Glutamatergic neuron (in vitro differentiated cells): ENCODE data around the gene RAB37. TPM values are rescaled to one million over a fixed set of nuclear protein-coding genes. Genes with fewer than 3 reads are reported as not detected.
A peak's percentile ranks its signal among the peaks of the same experiment; 100 is the strongest.

Source experiments
- DNase-seq: peaks from one replicate; pipeline ENCODE4 v3.0.0; 2022
- H3K27ac Mint-ChIP-seq: one replicate; pipeline ENCODE4 v1.8.0; 2020; ENCODE audit warnings: mild to moderate bottlenecking, mixed read lengths, inconsistent platforms; ENCODE audit not compliant: unreplicated experiment
- H3K27me3 Mint-ChIP-seq: one replicate; pipeline ENCODE4 v1.8.0; 2020; ENCODE audit warnings: mild to moderate bottlenecking, moderate library complexity, mixed read lengths, inconsistent platforms; ENCODE audit not compliant: unreplicated experiment
- H3K36me3 Mint-ChIP-seq: one replicate; pipeline ENCODE4 v1.8.0; 2020; ENCODE audit warnings: mild to moderate bottlenecking, mixed read lengths, inconsistent platforms; ENCODE audit not compliant: unreplicated experiment
- H3K4me1 Mint-ChIP-seq: one replicate; pipeline ENCODE4 v1.8.0; 2020; ENCODE audit warnings: mild to moderate bottlenecking, low read depth, mixed read lengths, inconsistent platforms; ENCODE audit not compliant: unreplicated experiment
- H3K4me3 Mint-ChIP-seq: one replicate; pipeline ENCODE4 v1.8.0; 2020; ENCODE audit warnings: mild to moderate bottlenecking, mixed read lengths, inconsistent platforms; ENCODE audit not compliant: unreplicated experiment
- H3K9me3 Mint-ChIP-seq: one replicate; pipeline ENCODE4 v1.8.0; 2020; ENCODE audit warnings: mild to moderate bottlenecking, moderate library complexity, mixed read lengths, inconsistent platforms; ENCODE audit not compliant: unreplicated experiment
- total RNA-seq: library from RNA; stranded (reverse); fragmentation: NEBNext Ultra II Directional; extraction: Animal tissue kit (Norgen Biotek cat#: 25700); gene quantifications from one replicate; pipeline ENCODE4 v1.2.1, GENCODE V29; 2021; ENCODE audit not compliant: unreplicated experiment
- TF ChIP-seq, protein P1 (sequence below): fragments of 200-600 bp; sonication (generic); IDR thresholded peaks from one replicate; pipeline ENCODE4 v1.5.0; 2021; ENCODE audit not compliant: partially characterized antibody, unreplicated experiment

Gene RAB37
- total RNA-seq, 1 donor from 2014 or later = 2.1 TPM

DNA sequence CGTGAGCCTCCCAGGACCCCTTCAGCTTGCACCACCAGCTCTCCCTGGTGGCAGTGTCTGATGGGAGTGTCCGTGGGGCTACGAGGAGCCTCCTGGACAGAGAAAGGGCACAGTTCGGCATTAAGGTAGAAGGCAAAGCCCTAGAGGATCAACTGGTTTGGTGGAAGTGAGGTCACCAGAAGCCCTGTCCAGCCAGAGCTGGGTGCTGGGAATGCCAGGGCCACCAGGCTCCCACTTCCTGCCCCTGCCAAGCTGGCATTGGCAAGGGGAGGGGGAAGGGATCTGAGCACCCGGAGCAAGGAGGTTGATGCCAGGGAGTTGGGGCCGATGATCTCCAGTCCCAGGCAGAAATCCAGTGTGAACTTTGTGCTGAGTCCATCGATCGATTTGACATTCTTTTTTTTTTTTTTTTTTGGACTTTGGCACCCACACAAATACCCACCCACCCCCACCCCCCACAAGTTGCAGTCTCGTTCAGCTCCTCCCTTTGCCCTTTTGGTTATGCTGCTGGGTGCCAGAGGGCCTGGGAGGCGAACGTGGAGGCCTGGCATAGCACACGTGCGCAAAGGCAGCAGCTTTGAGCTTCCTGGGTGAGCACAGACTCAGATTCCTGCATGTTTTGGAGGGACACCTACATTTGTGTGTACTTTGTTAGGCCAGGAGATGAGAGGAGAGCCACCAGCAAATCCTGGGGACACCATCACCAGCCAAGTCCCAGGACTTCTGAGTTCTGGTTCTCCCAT lies 13.4 kb downstream of the RAB37 start:
- Mint-ChIP-seq H3K4me1 (peaks cover 7% of the 10 kb centered on the region), H3K9me3 (peaks cover 8% of the 10 kb centered on the region), H3K27me3 (peaks cover 3% of the 10 kb centered on the region), H3K36me3 (no peaks in the 10 kb centered on the region), H3K27ac (no peak overlapping the region), H3K4me3 (peak overlapping the region; percentile 87)
- DNase-seq = no peak
- TF ChIP-seq, protein P1, sequence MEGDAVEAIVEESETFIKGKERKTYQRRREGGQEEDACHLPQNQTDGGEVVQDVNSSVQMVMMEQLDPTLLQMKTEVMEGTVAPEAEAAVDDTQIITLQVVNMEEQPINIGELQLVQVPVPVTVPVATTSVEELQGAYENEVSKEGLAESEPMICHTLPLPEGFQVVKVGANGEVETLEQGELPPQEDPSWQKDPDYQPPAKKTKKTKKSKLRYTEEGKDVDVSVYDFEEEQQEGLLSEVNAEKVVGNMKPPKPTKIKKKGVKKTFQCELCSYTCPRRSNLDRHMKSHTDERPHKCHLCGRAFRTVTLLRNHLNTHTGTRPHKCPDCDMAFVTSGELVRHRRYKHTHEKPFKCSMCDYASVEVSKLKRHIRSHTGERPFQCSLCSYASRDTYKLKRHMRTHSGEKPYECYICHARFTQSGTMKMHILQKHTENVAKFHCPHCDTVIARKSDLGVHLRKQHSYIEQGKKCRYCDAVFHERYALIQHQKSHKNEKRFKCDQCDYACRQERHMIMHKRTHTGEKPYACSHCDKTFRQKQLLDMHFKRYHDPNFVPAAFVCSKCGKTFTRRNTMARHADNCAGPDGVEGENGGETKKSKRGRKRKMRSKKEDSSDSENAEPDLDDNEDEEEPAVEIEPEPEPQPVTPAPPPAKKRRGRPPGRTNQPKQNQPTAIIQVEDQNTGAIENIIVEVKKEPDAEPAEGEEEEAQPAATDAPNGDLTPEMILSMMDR = no peak

DNA sequence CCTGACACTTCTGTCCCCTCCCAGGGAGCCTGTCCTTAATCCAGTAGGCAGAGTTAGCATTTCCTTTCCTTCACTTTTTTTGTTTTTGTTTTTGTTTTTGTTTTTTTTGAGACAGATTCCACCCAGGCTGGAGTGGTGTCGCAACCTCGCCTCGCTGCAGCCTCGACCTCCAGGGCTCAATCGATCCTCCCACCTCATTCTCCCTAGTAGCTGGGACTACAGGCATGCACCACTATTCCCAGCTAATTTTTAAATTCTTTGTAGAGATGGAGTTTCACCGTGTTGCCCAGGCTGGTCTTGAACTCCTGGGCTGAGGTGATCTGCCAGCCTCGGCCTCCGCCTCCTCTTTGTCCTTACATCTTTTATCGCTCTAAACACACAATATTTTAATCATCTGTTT lies 15.4 kb downstream of the RAB37 start:
- no peaks in the 10 kb centered on the region for H3K36me3 Mint-ChIP-seq
- TF ChIP-seq, protein P1 = no peak
- H3K9me3 Mint-ChIP-seq = peaks cover 8% of the 10 kb centered on the region
- H3K4me1 Mint-ChIP-seq = peaks cover 5% of the 10 kb centered on the region
- no peak overlapping the region for H3K27ac Mint-ChIP-seq
- no peak overlapping the region for H3K4me3 Mint-ChIP-seq
- DNase-seq = no peak
- peaks cover 3% of the 10 kb centered on the region for H3K27me3 Mint-ChIP-seq

DNA sequence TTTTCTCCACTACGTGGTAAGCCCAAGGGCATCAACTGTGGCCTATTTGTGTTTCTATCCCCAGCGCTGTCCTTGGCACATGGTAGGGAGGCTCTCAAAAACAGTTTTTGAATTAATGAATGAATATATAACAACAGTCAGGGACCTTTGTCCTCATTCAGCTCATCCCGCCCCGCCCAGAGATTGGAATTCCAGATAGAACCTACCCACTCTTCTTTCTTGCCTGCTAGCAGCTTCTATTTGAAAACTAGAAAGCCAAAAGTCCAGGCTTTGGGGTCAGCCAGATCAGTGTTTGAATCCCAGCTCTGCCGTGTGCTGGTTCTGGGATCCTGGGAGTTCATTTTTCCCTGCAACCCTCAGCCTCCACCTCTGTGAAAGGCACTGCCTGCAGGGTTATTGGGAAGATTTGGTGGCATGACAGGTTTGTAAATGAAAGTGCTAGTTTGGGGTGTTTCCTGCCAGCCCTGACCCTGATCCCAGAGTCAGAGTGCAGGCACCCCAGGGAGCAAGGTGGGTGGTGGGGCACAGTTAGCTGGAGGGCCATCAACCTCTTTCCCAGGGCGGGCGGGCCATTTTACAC lies 15.9 kb downstream of the RAB37 start:
- H3K27ac Mint-ChIP-seq = no peak overlapping the region
- no peaks in the 10 kb centered on the region for H3K36me3 Mint-ChIP-seq
- H3K27me3 Mint-ChIP-seq = peaks cover 3% of the 10 kb centered on the region
- TF ChIP-seq, protein P1 = no peak
- H3K4me3 Mint-ChIP-seq = no peak overlapping the region
- H3K4me1 Mint-ChIP-seq = peaks cover 5% of the 10 kb centered on the region
- DNase-seq = no peak
- H3K9me3 Mint-ChIP-seq = peaks cover 8% of the 10 kb centered on the region

DNA sequence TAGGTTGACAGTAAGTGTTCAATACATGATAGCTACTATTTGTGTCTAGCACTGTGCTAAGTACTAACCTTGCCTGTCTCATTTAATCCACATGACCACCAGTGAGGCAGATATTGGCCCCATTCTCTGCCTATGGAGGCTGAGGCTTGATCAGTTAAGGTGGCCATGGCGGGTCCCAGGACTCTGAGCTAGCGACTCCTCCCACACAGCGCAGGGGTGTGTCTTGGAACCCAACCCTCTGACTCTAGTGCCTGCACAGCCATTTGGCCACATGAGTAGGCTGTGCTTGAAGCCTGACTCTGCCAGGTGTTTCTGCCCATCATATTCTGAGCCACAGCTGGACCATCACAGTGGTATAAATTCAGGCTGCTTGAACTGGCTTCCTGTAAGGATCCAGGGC lies 17.8 kb downstream of the RAB37 start:
- Mint-ChIP-seq H3K4me1 (peaks cover 8% of the 10 kb centered on the region), H3K4me3 (no peak overlapping the region), H3K36me3 (no peaks in the 10 kb centered on the region), H3K9me3 (peaks cover 5% of the 10 kb centered on the region), H3K27me3 (peaks cover 3% of the 10 kb centered on the region), H3K27ac (no peak overlapping the region)
- no peak for DNase-seq
- TF ChIP-seq, protein P1 = no peak

DNA sequence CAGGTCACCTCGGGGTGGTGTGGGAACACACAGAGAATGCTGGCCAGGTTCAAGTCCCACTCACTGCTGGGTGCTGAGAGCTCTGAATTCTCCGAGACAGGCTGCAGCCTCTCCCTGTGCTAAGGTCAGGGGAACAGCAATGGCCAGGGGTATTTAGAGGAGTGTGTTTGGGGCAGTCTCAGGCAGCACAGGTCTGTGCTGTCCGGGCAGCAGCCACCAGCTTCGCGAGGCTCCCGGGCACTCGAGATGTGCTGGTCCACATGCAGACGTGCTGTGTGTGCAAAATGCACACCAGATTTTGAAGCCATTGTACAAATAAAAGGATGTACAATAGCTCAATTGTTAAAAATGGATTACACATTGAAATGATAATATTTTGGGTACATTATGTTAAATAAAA lies 18.5 kb downstream of the RAB37 start:
- no peaks in the 10 kb centered on the region for H3K36me3 Mint-ChIP-seq
- peaks cover 9% of the 10 kb centered on the region for H3K4me1 Mint-ChIP-seq
- peaks cover 5% of the 10 kb centered on the region for H3K9me3 Mint-ChIP-seq
- peaks cover 3% of the 10 kb centered on the region for H3K27me3 Mint-ChIP-seq
- no peak overlapping the region for H3K4me3 Mint-ChIP-seq
- TF ChIP-seq, protein P1 = no peak
- H3K27ac Mint-ChIP-seq = no peak overlapping the region
- no peak for DNase-seq
